Endothelial cell of umbilical vein (primary cell): Measurements from ENCODE around the gene PTPRK. TPM values are rescaled to one million over a fixed set of nuclear protein-coding genes. Genes with fewer than 3 reads are reported as not detected.

Source experiments
- BruUV-seq: library from RNA; stranded (reverse); fragments of 400-500 nt; replicated peaks from 2 replicates; lab custom pipeline; 2021; lab: Mats Ljungman, UMichigan
- CTCF ChIA-PET: fragments of 300-600, 350-600 bp; sonication (Branson Sonifier 250); formaldehyde crosslinking; loops from one replicate; lab custom pipeline; 2021; ENCODE audit warnings: antibody characterized with exemption, inconsistent platforms; lab: Charles Lee
- POLR2A ChIA-PET: fragments of 300-600, 350-600 bp; sonication (Branson Sonifier 250); formaldehyde crosslinking; loops from one replicate; lab custom pipeline; 2021; ENCODE audit warnings: antibody characterized with exemption, inconsistent platforms; lab: Charles Lee
- DNase-seq: peaks from one replicate; pipeline ENCODE4 v3.0.0-alpha.2; 2011; ENCODE audit warnings: low read depth, low spot score
- FAIRE-seq: peaks from 2 replicates; lab custom pipeline; 2011; peaks lifted over from hg19 to GRCh38; lab: Jason Lieb, UNC
- H2AFZ ChIP-seq: 2 replicates; pipeline ENCODE4 v1.6.0; 2012; ENCODE audit warnings: low read depth, low read length, control low read depth, inconsistent platforms
- H3K27ac ChIP-seq: 2 replicates; pipeline ENCODE4 v1.5.1; 2011; ENCODE audit warnings: low read depth, mild to moderate bottlenecking, control low read depth, low read length, moderate library complexity; ENCODE audit not compliant: insufficient read depth
- H3K27me3 ChIP-seq, 2 experiments: 2 replicates each; pipeline versions ENCODE4 v1.6.0 to v1.6.1; 2011; ENCODE audit warnings: low read length in 2 of 2, mixed read lengths in 1 of 2; ENCODE audit not compliant: control insufficient read depth in 2 of 2, insufficient read depth in 2 of 2
- H3K36me3 ChIP-seq, 2 experiments: 2 replicates in 1 of 2; 3 replicates in 1 of 2; pipeline ENCODE4 v1.5.1; 2011; ENCODE audit warnings: low read length in 2 of 2, mild to moderate bottlenecking in 1 of 2, moderate library complexity in 1 of 2; ENCODE audit not compliant: control insufficient read depth in 2 of 2, insufficient read depth in 2 of 2; ENCODE audit errors: extremely low read depth in 1 of 2
- H3K4me1 ChIP-seq: 3 replicates; pipeline ENCODE4 v1.5.1; 2011; ENCODE audit warnings: mild to moderate bottlenecking, low read length; ENCODE audit not compliant: control insufficient read depth, insufficient read depth; ENCODE audit errors: extremely low read depth
- H3K4me2 ChIP-seq: 2 replicates; pipeline ENCODE4 v1.6.1; 2011; ENCODE audit warnings: low read length, control low read depth, mixed read lengths; ENCODE audit not compliant: insufficient read depth
- H3K4me3 ChIP-seq, 3 experiments: fragments of 200-600 bp in 1 of 3; sonication (generic), shearing (Covaris generic) in 1 of 3; replicated peaks in 1 of 3; 2 replicates each; pipeline ENCODE4 v1.5.1; 2011 to 2016; ENCODE audit warnings: control low read depth in 3 of 3, low read length in 3 of 3, mild to moderate bottlenecking in 2 of 3, inconsistent platforms in 1 of 3, low read depth in 1 of 3, moderate library complexity in 1 of 3; ENCODE audit not compliant: insufficient read depth in 1 of 3
- H3K79me2 ChIP-seq: 2 replicates; pipeline ENCODE4 v1.6.0; 2012; ENCODE audit warnings: low read length, inconsistent platforms; ENCODE audit not compliant: control insufficient read depth, insufficient read depth
- H3K9ac ChIP-seq: replicated peaks from 2 replicates; pipeline ENCODE3; 2011; ENCODE audit warnings: low read length, control low read depth; ENCODE audit not compliant: insufficient read depth; ENCODE audit errors: extremely low read depth
- H3K9me1 ChIP-seq: replicated peaks from 3 replicates; pipeline ENCODE4 v1.6.0; 2011; ENCODE audit warnings: mild to moderate bottlenecking, low read length; ENCODE audit not compliant: control insufficient read depth, insufficient read depth; ENCODE audit errors: extremely low read depth
- H3K9me3 ChIP-seq: replicated peaks from 2 replicates; pipeline ENCODE4 v1.5.1; 2012; ENCODE audit warnings: low read length, inconsistent platforms; ENCODE audit not compliant: control insufficient read depth, insufficient read depth
- H4K20me1 ChIP-seq: replicated peaks from 2 replicates; pipeline ENCODE3; 2011; ENCODE audit warnings: mild to moderate bottlenecking, low read length; ENCODE audit not compliant: control insufficient read depth, insufficient read depth; ENCODE audit errors: extremely low read depth
- EZH2 ChIP-seq: IDR thresholded peaks from 2 replicates; pipeline ENCODE4 v1.6.1; 2012; ENCODE audit warnings: borderline replicate concordance, low read depth, mild to moderate bottlenecking, moderate library complexity, low read length, inconsistent platforms; ENCODE audit not compliant: severe bottlenecking
- FOS ChIP-seq: IDR thresholded peaks from 2 replicates; pipeline ENCODE4 v1.6.1; 2011; ENCODE audit warnings: mild to moderate bottlenecking, low read length, moderate library complexity, borderline replicate concordance; ENCODE audit not compliant: insufficient read depth
- GATA2 ChIP-seq: IDR thresholded peaks from 2 replicates; pipeline ENCODE4 v1.7.0; 2011; ENCODE audit warnings: low read depth, mild to moderate bottlenecking, moderate library complexity, mixed read lengths, low read length; ENCODE audit not compliant: insufficient read length, insufficient read depth
- JUN ChIP-seq: IDR thresholded peaks from 2 replicates; pipeline ENCODE4 v1.6.1; 2011; ENCODE audit warnings: borderline replicate concordance, low read depth; ENCODE audit not compliant: insufficient read length, insufficient read depth
- MAX ChIP-seq: IDR thresholded peaks from 2 replicates; pipeline ENCODE4 v1.6.1; 2011; ENCODE audit not compliant: insufficient read depth, insufficient read length
- MYC ChIP-seq: IDR thresholded peaks from one replicate; pipeline ENCODE4 v1.6.1; 2011; ENCODE audit warnings: mild to moderate bottlenecking, low read depth, low read length
- POLR2A ChIP-seq: IDR thresholded peaks from 2 replicates; pipeline ENCODE4 v1.6.1; 2012; ENCODE audit warnings: low read depth, mild to moderate bottlenecking, control low read depth, low read length
- POLR2AphosphoS5 ChIP-seq: IDR thresholded peaks from 2 replicates; pipeline ENCODE4 v1.6.1; 2012; ENCODE audit warnings: low read depth, mild to moderate bottlenecking, control low read depth, low read length, moderate library complexity; ENCODE audit not compliant: insufficient read depth
- dilution Hi-C: fragments of 300-500 bp; cut with MboI; formaldehyde crosslinking; loops from one replicate; pipeline ENCODE4 v1.15.0; 2019; ENCODE audit warnings: low sequenced_read_pairs; ENCODE audit not compliant: extremely low pct_ligation_motif_present
- intact Hi-C: fragments of 100-400 bp; cut with micrococcal nuclease; formaldehyde crosslinking; loops from one replicate; pipeline ENCODE4 v1.10.0; 2022
- polyA plus RNA-seq, 4 experiments: library from polyadenylated mRNA; depleted of rRNA in 3 of 4; stranded (reverse) in 3 of 4; unstranded in 1 of 4; fragments of >200 nt; gene quantifications; 2 replicates each; pipeline versions ENCODE4 v1.2.1 to v1.2.3, GENCODE V29; 2011 to 2012; ENCODE audit warnings: missing spikeins in 1 of 4
- total RNA-seq: library from RNA; stranded (reverse); gene quantifications from 2 replicates; pipeline ENCODE4 v1.2.3, GENCODE V29; 2021
- TF ChIP-seq, protein P1 (sequence below), 2 donors: IDR thresholded peaks; 1 replicate in 1 of 2; 2 replicates in 1 of 2; pipeline ENCODE4 v1.5.1; 2011; ENCODE audit warnings: low read length in 2 of 2, mild to moderate bottlenecking in 2 of 2, moderate library complexity in 2 of 2, control low read depth in 1 of 2, inconsistent platforms in 1 of 2, low read depth in 1 of 2; ENCODE audit not compliant: insufficient read depth in 1 of 2; ENCODE audit errors: extremely low read depth in 1 of 2

Gene PTPRK
- total and polyA plus RNA-seq, 2 donors (not counting 3 experiments of a cell fraction or from before 2014, with no cell fraction given) = 15.2 to 74.0 TPM

DNA sequence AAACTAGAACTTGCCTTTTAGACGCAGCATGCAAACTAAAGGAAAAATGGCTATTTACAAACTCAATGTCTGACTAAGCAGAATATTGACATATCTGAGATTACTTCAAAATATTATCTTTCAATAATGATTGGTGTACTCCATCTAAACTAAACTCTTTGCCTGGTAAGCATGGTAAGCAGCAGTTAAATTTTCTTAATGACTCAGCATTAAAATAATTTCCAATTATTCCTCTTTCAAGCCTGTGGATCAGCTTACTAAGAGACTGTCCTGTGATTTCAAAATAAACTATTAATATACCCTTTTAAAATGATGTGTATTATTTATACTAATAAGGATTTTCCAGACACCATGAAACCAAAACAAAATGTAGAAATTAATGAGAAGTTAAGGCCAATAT is 392.7 kb downstream of the PTPRK start:
- H3K79me2 ChIP-seq = no peaks in the 10 kb centered on the region
- intact Hi-C loops (no loop called here), dilution Hi-C loops (no loop called here)
- peaks cover 5% of the 10 kb centered on the region for H4K20me1 ChIP-seq
- no peaks in the 10 kb centered on the region for H3K36me3 ChIP-seq
- no peak for FAIRE-seq
- no peaks in the 10 kb centered on the region for H3K9me3 ChIP-seq
- ChIA-PET POLR2A (no interaction called here), CTCF (no interaction called here)
- H2AFZ ChIP-seq = no peak overlapping the region
- no peak for DNase-seq
- no peak overlapping the region for H3K27ac ChIP-seq
- BruUV-seq = no TSS peak
- peaks cover 8% of the 10 kb centered on the region for H3K4me1 ChIP-seq
- H3K4me2 ChIP-seq = no peak overlapping the region
- no peak overlapping the region for H3K4me3 ChIP-seq
- no peaks in the 10 kb centered on the region for H3K27me3 ChIP-seq
- H3K9ac ChIP-seq = no peak overlapping the region
- TF ChIP-seq POLR2A = no peak
- TF ChIP-seq MYC = no peak
- TF ChIP-seq, protein P1, sequence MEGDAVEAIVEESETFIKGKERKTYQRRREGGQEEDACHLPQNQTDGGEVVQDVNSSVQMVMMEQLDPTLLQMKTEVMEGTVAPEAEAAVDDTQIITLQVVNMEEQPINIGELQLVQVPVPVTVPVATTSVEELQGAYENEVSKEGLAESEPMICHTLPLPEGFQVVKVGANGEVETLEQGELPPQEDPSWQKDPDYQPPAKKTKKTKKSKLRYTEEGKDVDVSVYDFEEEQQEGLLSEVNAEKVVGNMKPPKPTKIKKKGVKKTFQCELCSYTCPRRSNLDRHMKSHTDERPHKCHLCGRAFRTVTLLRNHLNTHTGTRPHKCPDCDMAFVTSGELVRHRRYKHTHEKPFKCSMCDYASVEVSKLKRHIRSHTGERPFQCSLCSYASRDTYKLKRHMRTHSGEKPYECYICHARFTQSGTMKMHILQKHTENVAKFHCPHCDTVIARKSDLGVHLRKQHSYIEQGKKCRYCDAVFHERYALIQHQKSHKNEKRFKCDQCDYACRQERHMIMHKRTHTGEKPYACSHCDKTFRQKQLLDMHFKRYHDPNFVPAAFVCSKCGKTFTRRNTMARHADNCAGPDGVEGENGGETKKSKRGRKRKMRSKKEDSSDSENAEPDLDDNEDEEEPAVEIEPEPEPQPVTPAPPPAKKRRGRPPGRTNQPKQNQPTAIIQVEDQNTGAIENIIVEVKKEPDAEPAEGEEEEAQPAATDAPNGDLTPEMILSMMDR (IDR thresholded peaks at IDR 0.05; ENCODE audit: extremely low read depth in 1 of 2, insufficient read depth in 1 of 2, low read depth in 1 of 2, low read length in 2 of 2) = no peak
- TF ChIP-seq MAX = no peak
- no peak for TF ChIP-seq EZH2
- TF ChIP-seq POLR2AphosphoS5 = no peak
- no peak for TF ChIP-seq FOS
- TF ChIP-seq JUN = no peak
- TF ChIP-seq GATA2 = no peak
- H3K9me1 ChIP-seq = peaks cover 2% of the 10 kb centered on the region
